OCI-M2 (cell line): ENCODE results near the gene DAB2IP.
"Not testable (repeated sequence)": the region's sequence is repeated elsewhere in the genome, so short reads cannot be mapped to it uniquely, and the experiment has no call there.

Source experiments
- DNase-seq: peaks from one replicate; lab custom pipeline; 2025; ENCODE audit not compliant: unreplicated experiment; lab: John Stamatoyannopoulos, UW

DAB2IP gene

GRCh38 chr9:121741228-121741918 is 89.9 kb downstream of the DAB2IP start:
- no peak for DNase-seq

DNA sequence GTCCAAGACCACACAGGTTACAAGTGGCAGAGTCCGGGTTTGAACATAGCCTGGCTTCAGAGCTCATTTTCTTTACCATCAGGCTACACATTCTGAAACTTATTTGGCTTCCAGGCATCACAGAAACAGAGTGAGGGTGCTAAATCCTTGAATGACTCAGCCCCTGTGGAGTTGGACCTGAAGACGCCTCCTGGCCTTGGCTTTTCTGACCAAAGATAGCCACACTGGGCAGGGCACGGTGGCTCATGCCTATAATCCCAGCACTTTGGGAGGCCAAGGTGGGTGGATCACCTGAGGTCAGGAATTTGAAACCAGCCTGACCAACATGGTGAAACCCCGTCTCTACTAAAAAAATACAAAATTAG is 90.5 kb downstream of the DAB2IP start:
- DNase-seq = not testable (repeated sequence)

DNA sequence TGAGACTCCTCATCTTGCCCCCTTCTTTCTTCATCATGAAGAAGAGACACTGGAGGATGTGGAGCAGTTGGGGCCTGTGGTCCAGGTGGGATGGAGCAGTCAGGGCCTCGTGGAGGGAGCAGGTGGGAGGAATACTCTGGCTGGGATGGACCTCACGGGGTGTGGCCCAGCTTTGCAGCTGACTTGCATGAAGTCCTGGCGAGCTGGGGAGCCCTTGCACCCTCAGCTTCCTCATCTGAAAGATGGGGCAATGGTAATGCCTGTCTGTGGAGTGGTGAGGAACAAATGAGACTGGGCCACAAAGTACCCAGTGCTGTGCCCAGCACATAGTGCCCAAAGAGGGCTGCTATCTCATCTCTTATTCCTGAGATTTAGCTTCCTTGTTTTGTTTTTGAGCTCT is 91.5 kb downstream of the DAB2IP start:
- DNase-seq = no peak

GRCh38 chr9:121743441-121744001 is 92.1 kb downstream of the DAB2IP start:
- DNase-seq = no peak

DNA sequence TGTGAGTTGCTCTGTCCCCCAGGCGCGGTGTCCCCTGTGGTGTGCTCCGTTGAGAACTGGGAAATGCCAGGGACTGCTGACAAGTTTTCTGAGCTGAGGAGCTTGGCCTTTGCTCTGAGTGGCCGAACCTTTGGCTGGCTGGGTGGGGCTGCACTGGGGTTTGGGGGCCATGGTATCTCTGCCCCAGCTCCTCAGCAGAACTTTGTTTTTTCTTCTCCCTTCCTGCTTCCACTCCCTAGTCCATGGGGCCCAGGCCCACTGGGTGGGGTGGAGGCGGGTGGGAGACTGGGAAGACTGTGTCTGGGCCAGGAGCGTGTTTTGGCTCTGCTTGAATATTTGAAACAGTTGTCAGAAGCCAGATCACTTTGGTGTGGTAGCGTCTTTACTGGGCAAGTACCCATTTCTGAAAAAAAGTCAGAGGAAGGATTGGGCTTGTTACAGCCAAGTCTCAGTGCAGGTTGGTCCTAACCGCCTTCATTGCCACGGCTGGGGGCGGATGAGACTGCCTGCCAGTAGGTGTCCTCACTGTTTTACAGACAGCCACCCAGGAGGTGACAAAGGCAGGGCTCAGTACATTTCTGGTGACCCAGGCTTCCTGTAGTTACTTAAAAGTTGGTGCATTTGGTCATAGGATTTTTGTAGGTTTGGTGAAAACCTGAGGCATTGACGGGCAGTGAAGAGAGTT is 92.7 kb downstream of the DAB2IP start:
- DNase-seq = no peak

DNA sequence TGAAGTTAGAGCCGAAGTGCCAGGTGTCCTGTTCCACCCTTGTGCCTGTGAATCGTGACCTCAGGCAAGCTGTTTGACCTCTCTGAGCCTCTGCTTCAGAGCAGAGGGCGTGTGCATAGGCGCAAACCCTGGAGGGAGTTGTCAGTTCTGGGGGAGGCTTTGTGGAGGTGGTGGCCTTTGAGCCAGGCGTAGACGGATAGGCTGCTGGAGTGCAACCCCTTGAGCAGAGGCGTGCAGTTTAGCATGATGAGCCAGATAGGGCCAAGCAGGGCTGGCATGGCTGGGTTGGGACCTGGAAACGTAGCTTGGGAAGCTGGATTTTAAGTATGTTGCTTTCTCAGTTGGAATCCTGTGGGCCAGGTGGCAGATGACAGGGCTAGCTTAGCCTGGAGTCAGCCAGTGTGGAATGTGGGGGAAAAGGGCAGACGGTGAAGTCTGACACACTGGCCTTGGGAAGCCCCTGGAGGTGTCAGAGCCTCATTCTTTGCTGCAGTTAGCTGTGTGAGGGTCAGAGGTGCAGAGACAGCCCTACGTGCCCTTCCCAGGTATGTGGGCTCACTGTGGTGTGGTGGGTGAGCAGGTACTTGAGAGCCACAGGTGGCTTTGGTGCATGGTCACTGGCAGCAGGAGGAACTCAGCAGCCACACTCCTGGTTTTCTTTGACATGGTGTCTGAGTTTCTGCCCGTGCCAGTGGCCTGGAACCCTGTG is 93.4 kb downstream of the DAB2IP start:
- no peak for DNase-seq

DNA sequence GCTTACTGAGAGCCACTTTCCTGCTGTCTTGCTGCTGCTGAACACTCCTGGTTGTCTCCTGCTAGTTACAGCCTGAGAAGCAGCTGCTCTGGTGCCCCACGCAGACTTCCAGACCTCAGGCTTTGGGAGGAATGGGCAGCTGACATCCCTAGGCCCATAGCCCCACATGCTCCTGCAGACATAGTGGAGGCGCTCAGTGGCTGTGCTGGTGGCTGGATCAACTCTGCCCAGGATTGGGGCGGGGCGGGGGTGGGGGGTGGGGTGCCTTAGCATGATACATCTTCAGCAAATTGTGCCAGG is 93.9 kb downstream of the DAB2IP start:
- no peak for DNase-seq

GRCh38 chr9:121746411-121746810 is 95.0 kb downstream of the DAB2IP start:
- DNase-seq = no peak

GRCh38 chr9:121746866-121747265 is 95.4 kb downstream of the DAB2IP start:
- DNase-seq = no peak

GRCh38 chr9:121748074-121748473 is 96.6 kb downstream of the DAB2IP start:
- no peak for DNase-seq

GRCh38 chr9:121748727-121749423 is 97.4 kb downstream of the DAB2IP start:
- DNase-seq = no peak

GRCh38 chr9:121749614-121750013 is 98.2 kb downstream of the DAB2IP start:
- no peak for DNase-seq

GRCh38 chr9:121750259-121750714 is 98.9 kb downstream of the DAB2IP start:
- DNase-seq = no peak

DNA sequence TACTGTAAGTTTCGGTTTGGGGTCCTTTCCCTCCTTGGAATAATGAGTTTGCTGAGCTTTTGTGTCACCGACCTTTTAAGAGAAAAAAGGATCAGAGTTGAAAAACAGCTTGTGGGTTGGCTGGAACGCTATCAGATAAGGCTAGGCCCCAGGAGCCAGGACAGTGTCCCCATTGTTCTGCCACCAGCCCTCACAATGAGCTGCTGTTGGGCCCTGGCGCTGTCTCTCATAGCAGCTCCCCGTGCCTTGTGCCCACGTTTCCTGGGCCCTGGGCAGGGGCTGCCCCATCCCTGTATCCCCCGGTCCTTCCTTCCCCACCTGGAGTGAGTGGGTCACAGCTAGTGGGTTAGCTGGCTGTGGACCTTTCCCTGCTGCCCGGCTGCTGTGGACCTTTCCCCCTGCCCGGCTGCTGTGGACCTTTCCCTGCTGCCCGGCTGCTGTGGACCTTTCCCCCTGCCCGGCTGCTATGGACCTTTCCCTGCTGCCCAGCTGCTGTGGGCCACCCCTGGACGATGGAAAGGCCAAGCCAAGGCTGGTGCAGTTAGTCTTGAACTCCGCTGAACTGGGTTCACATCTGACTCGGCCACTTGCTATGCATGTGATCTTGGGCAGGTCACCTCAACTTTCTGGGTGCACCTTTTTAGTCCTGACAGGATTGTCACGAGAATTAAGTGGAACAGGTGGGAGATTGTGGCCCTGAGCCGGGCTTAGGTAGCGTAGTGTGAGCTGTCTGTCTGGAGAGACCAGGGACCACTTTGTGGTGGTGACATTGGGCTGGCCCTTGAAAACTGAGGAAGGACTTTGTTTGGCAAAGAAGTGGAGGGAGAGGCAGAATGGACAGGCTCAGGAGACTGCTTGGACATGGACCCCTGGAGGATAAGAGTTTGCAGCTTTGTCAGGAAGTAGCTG is 99.5 kb downstream of the DAB2IP start:
- DNase-seq = no peak

- DNase-seq = no peak
Observed at GRCh38 chr9:121751686-121752445, 100.4 kb downstream of the DAB2IP start.

- DNase-seq = no peak
Observed at GRCh38 chr9:121752929-121753328, 101.5 kb downstream of the DAB2IP start.

GRCh38 chr9:121753802-121754654 is 102.6 kb downstream of the DAB2IP start:
- no peak for DNase-seq

DNA sequence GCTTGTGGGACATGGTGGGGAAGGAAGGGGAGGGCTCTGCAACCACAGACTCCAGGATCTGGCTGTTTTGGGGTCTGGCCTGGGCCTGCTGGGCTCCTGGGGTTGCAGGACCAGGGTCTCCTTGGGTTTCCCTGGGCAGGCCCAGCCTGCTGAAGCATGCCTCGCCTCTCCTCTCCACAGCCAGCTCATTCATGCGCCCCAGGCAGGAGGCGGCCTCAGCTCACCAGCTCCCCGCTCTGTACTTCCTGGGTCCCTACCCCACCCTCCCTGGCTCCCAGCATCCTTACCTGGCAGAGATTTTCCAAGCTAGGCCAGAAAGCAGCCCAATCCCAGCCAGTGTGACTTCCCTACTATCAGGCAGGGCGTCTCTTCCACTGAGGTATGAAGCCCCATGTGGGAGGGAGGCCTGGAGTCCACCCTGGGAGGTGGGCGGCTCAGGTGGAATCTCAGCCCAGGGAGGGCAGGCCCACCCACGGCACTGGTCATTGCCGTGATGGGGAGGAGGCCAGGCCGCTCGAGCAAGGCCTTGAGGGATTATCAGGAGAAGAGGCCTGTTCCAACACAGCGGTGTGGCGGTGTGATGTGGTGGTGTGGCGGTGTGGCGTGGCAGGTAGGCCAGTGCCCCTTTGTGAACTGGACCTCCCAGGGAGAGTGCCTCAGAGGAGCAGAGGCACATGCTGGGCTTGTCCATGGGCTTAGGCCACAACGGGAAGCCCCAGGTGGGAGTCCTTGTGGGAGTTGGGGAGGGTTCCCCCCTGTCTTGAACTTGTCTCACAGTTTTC is 103.4 kb downstream of the DAB2IP start:
- DNase-seq = no peak
